ENCODE measurements around the gene UBR4. TPM values are rescaled to one million over a fixed set of nuclear protein-coding genes. Genes with fewer than 3 reads are reported as not detected.

Gene UBR4
- total and polyA plus RNA-seq, 2 donors from 2014 or later = 167 to 319 TPM

GRCh38 chr1:19205845-19206244 is 4.2 kb downstream of the UBR4 start:
- peaks cover 0 to 20% (median 13%) of the 10 kb centered on the region in 3 donors for H3K4me1 ChIP-seq (ENCODE audit: control insufficient read depth in 2 of 3, insufficient read depth in 2 of 3, low read depth in 1 of 3, low read length in 3 of 3)

GRCh38 chr1:19205403-19205802 is 4.7 kb downstream of the UBR4 start:
- intact Hi-C loops (cut with DNase I) = no loop called here
- H3K4me1 ChIP-seq (ENCODE audit: control insufficient read depth in 2 of 3, insufficient read depth in 2 of 3, low read depth in 1 of 3, low read length in 3 of 3) = peaks cover 0 to 19% (median 13%) of the 10 kb centered on the region in 3 donors

More at GRCh38 chr1:19205845-19206244, 4.2 kb downstream of the UBR4 start:
- intact Hi-C loops (cut with DNase I) = no loop called here
- TF ChIP-seq CTCF (IDR thresholded peaks at IDR 0.05; ENCODE audit: borderline replicate concordance, extremely low read depth, insufficient read depth) = no peak
- DNase-seq (no peak), FAIRE-seq (no peak)
- Histone ChIP-seq H3K9ac (ENCODE audit: low read length in 3 of 3) (no peak overlapping the region), H3K27me3 (ENCODE audit: control insufficient read depth, insufficient read depth, low read length) (no peaks in the 10 kb centered on the region), H3K36me3 (ENCODE audit: control insufficient read depth in 2 of 3, insufficient read depth in 3 of 3, low read length in 3 of 3) (peaks cover 0 to 7% (median 3%) of the 10 kb centered on the region in 3 donors), H3K9me3 (ENCODE audit: control insufficient read depth in 2 of 3, insufficient read depth in 1 of 3, low read length in 3 of 3) (no peaks in the 10 kb centered on the region), H3K4me3 (ENCODE audit: low read length in 3 of 3) (no peak overlapping the region), H3K27ac (ENCODE audit: low read depth in 2 of 2, low read length in 2 of 2) (no peak overlapping the region)

GRCh38 chr1:19204446-19205266 is 5.4 kb downstream of the UBR4 start:
- no peak for TF ChIP-seq CTCF (IDR thresholded peaks at IDR 0.05; ENCODE audit: borderline replicate concordance, extremely low read depth, insufficient read depth)
- Histone ChIP-seq H3K4me3 (ENCODE audit: low read length in 3 of 3) (no peak overlapping the region), H3K4me1 (ENCODE audit: control insufficient read depth in 2 of 3, insufficient read depth in 2 of 3, low read depth in 1 of 3, low read length in 3 of 3) (peaks cover 0 to 19% (median 13%) of the 10 kb centered on the region in 3 donors), H3K36me3 (ENCODE audit: control insufficient read depth in 2 of 3, insufficient read depth in 3 of 3, low read length in 3 of 3) (peaks cover 0 to 11% (median 3%) of the 10 kb centered on the region in 3 donors), H3K9me3 (ENCODE audit: control insufficient read depth in 2 of 3, insufficient read depth in 1 of 3, low read length in 3 of 3) (no peaks in the 10 kb centered on the region), H3K9ac (ENCODE audit: low read length in 3 of 3) (no peak overlapping the region), H3K27ac (ENCODE audit: low read depth in 2 of 2, low read length in 2 of 2) (no peak overlapping the region), H3K27me3 (ENCODE audit: control insufficient read depth, insufficient read depth, low read length) (no peaks in the 10 kb centered on the region)
- intact Hi-C loops (cut with DNase I) = no loop called here
- DNase-seq = no peak
- no peak for FAIRE-seq

More at GRCh38 chr1:19205403-19205802, 4.7 kb downstream of the UBR4 start:
- no peaks in the 10 kb centered on the region for H3K9me3 ChIP-seq (ENCODE audit: control insufficient read depth in 2 of 3, insufficient read depth in 1 of 3, low read length in 3 of 3)
- no peak overlapping the region for H3K4me3 ChIP-seq (ENCODE audit: low read length in 3 of 3)
- peaks cover 0 to 11% (median 3%) of the 10 kb centered on the region in 3 donors for H3K36me3 ChIP-seq (ENCODE audit: control insufficient read depth in 2 of 3, insufficient read depth in 3 of 3, low read length in 3 of 3)
- H3K27ac ChIP-seq (ENCODE audit: low read depth in 2 of 2, low read length in 2 of 2) = no peak overlapping the region
- FAIRE-seq (no peak), DNase-seq (no peak)
- no peaks in the 10 kb centered on the region for H3K27me3 ChIP-seq (ENCODE audit: control insufficient read depth, insufficient read depth, low read length)
- no peak for TF ChIP-seq CTCF (IDR thresholded peaks at IDR 0.05; ENCODE audit: borderline replicate concordance, extremely low read depth, insufficient read depth)
- H3K9ac ChIP-seq (ENCODE audit: low read length in 3 of 3) = no peak overlapping the region
